GM21423 (cell line): Measurements from ENCODE around the gene ALLC.
"Not testable (repeated sequence)": the region's sequence is repeated elsewhere in the genome, so short reads cannot be mapped to it uniquely, and the experiment has no call there.

Experiments
- ATAC-seq: cut with Tn5 transposase; IDR thresholded peaks from one replicate; pipeline ENCODE4 v1.9.1; 2021; ENCODE audit warnings: mild to moderate bottlenecking, moderate library complexity; ENCODE audit not compliant: unreplicated experiment

Gene ALLC

GRCh38 chr2:3654011-3654410 is 4.0 kb upstream of the ALLC start:
- no peak for ATAC-seq

GRCh38 chr2:3654531-3655225 is 3.3 kb upstream of the ALLC start:
- no peak for ATAC-seq

- ATAC-seq, result no peak
Measured at GRCh38 chr2:3655871-3656761, 1.9 kb upstream of the ALLC start.

- no peak for ATAC-seq
Measured at GRCh38 chr2:3656762-3657721, 958 bp upstream of the ALLC start.

- no peak for ATAC-seq
Measured at GRCh38 chr2:3659447-3660432, 1.7 kb downstream of the ALLC start.

GRCh38 chr2:3660640-3661039 is 2.6 kb downstream of the ALLC start:
- ATAC-seq, result not testable (repeated sequence)

GRCh38 chr2:3661149-3661660 is 3.2 kb downstream of the ALLC start:
- ATAC-seq, result no peak

- no peak for ATAC-seq
Measured at GRCh38 chr2:3662239-3662638, 4.2 kb downstream of the ALLC start.

GRCh38 chr2:3664118-3664517 is 6.1 kb downstream of the ALLC start:
- ATAC-seq, result no peak

GRCh38 chr2:3664925-3665324 is 6.9 kb downstream of the ALLC start:
- ATAC-seq, result no peak

- no peak for ATAC-seq
Measured at GRCh38 chr2:3665886-3666612, 8.0 kb downstream of the ALLC start.

- ATAC-seq, result no peak
Measured at GRCh38 chr2:3666613-3666975, 8.6 kb downstream of the ALLC start.

- no peak for ATAC-seq
Measured at GRCh38 chr2:3667151-3667631, 9.2 kb downstream of the ALLC start.

GRCh38 chr2:3669656-3670055 is 11.7 kb downstream of the ALLC start:
- ATAC-seq, result no peak

GRCh38 chr2:3670376-3670775 is 12.4 kb downstream of the ALLC start:
- no peak for ATAC-seq

- no peak for ATAC-seq
Measured at GRCh38 chr2:3670941-3671340, 12.9 kb downstream of the ALLC start.

- no peak for ATAC-seq
Measured at GRCh38 chr2:3672861-3673678, 15.1 kb downstream of the ALLC start.
